ENCODE measurements around the gene TIMM44.
"Not testable (repeated sequence)": the region's sequence is repeated elsewhere in the genome, so short reads cannot be mapped to it uniquely, and the experiment has no call there.

The TIMM44 gene

GRCh38 chr19:7900931-7901330, 42.5 kb downstream of the TIMM44 start:
- DNase-seq (ENCODE audit: low read depth in 3 of 3), result no peak

- no peak for DNase-seq (ENCODE audit: low read depth in 3 of 3)
These were observed 43.0 kb downstream of the TIMM44 start for GRCh38 chr19:7900401-7900870.

GRCh38 chr19:7899751-7900378, 43.6 kb downstream of the TIMM44 start:
- DNase-seq (ENCODE audit: low read depth in 3 of 3), result no peak

GRCh38 chr19:7898967-7899366, 44.5 kb downstream of the TIMM44 start:
- DNase-seq (ENCODE audit: low read depth in 3 of 3), result no peak

GRCh38 chr19:7897292-7897691, 46.2 kb downstream of the TIMM44 start:
- DNase-seq (ENCODE audit: low read depth in 3 of 3), result no peak

GRCh38 chr19:7895565-7895964, 47.9 kb downstream of the TIMM44 start:
- DNase-seq (ENCODE audit: low read depth in 3 of 3), result no peak

- no peak for DNase-seq (ENCODE audit: low read depth in 3 of 3)
These were observed 48.7 kb downstream of the TIMM44 start for GRCh38 chr19:7894612-7895309.

GRCh38 chr19:7893362-7894101, 49.9 kb downstream of the TIMM44 start:
- DNase-seq (ENCODE audit: low read depth in 3 of 3), result not testable (repeated sequence)

GRCh38 chr19:7888826-7889217, 54.6 kb downstream of the TIMM44 start:
- DNase-seq (ENCODE audit: low read depth in 3 of 3), result no peak

- peak in 1 of 3 experiments; percentile 25 for DNase-seq (ENCODE audit: low read depth in 3 of 3)
These were observed 55.2 kb downstream of the TIMM44 start, which contains the start of gene LRRC8E for GRCh38 chr19:7888145-7888825. TSS of gene LRRC8E (plus strand) at chr19:7888510. CDS start at chr19:7895604, 7,094 bp downstream.

GRCh38 chr19:7887408-7888144, 55.9 kb downstream of the TIMM44 start:
- no peak for DNase-seq (ENCODE audit: low read depth in 3 of 3)

GRCh38 chr19:7885818-7886217, 57.6 kb downstream of the TIMM44 start:
- no peak for DNase-seq (ENCODE audit: low read depth in 3 of 3)

GRCh38 chr19:7883796-7884570, 59.5 kb downstream of the TIMM44 start:
- no peak for DNase-seq (ENCODE audit: low read depth in 3 of 3)

- no peak for DNase-seq (ENCODE audit: low read depth in 3 of 3)
These were observed 60.4 kb downstream of the TIMM44 start for GRCh38 chr19:7883105-7883504.

- DNase-seq (ENCODE audit: low read depth in 3 of 3), result no peak
These were observed 61.6 kb downstream of the TIMM44 start for GRCh38 chr19:7881910-7882309.

- no peak for DNase-seq (ENCODE audit: low read depth in 3 of 3)
These were observed 63.6 kb downstream of the TIMM44 start for GRCh38 chr19:7879836-7880235.

GRCh38 chr19:7879111-7879807, 64.2 kb downstream of the TIMM44 start:
- no peak for DNase-seq (ENCODE audit: low read depth in 3 of 3)

- DNase-seq (ENCODE audit: low read depth in 3 of 3), result no peak
These were observed 66.1 kb downstream of the TIMM44 start for GRCh38 chr19:7877249-7877836.
